ENCODE results near the gene LIN37.

Gene LIN37, protein sequence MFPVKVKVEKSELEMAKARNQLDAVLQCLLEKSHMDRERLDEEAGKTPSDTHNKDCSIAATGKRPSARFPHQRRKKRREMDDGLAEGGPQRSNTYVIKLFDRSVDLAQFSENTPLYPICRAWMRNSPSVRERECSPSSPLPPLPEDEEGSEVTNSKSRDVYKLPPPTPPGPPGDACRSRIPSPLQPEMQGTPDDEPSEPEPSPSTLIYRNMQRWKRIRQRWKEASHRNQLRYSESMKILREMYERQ

DNA sequence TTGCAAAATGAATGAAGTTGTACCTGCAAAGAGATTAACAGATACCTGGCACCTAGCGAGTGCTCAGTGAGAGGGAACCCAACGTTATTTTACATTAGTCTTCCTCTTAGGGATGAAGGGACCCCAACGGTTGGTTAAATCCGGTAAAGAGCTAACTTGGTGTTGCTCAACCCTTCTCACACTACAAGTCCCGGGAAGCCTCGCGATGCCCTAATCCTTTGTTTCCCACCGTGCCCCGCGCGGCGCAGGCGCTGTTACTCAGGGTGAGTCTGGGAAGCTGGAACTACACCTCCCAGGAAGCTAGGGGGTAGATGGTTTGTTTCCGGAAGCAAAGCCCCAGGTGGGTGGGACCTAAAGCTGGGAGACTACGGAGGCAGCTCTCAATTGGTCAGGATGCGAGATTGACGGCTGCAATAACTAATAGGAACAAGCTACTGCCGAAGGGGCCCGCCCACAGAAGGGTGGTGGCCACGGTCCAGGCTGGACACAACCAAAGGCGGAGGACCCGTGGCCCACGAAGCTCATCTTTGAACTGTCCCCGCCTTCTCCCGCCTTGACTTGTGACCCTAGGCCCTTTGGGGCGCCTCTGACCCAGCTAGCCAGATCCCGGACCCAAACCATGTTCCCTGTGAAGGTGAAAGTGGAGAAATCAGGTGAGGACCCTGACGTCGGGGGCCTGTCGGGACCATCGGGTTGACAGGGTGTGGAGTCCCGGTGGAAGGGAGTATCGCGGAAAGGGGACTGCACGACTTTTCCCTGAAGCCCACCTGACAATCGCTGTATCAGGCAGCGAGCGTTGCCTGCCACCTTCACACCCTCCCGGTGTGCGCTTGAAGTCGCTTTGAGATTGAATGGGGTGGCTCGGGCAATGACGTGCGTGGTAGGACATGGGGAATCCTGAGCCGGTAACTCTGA lies at the start of gene LIN37:
Gene LIN37, plus strand, starts transcription at position 471 of the 915 bp plus-strand sequence. Its CDS starts 149 bp downstream, at position 620.
- peak; percentile 98 for DNase-seq

DNA sequence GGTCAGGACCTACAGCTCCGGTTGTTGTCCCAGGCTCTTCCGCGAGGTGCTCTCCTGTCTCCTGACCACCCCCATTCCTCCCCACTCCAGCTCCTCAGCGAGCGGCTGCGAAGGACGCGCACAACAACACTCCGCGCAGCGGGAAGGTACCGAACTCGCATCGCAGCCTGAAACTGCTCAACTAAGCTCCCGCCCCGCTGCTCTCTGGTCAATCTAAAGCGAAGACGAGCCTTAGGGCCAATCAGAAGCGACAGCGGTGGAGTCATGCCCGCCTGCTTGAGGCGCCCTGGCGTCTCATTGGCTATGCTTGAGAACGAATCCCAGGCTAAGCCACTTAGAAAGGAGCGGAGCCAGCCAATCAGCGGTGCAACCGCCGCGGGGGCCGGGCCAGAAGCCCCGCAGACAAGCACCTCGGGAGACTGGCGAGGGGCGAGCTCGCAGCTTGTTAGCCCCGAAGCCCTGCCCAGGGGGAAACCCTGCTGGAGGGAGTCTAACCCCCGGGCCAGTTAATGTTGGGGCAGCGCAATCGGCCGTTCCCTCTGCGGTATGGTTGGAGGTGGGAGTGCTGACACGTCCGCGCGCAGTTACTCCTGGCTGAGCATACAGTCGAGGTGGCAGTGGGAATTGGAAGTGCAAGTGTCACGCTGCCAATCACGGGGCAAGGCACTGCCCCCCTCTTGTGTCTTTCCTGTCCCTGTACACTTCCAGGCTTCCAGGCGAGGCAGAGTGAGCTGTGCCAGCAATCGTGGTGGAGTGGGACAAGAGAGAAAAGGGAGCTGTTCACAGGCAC lies 46.0 kb upstream of the LIN37 start:
- DNase-seq: peak; percentile 99

DNA sequence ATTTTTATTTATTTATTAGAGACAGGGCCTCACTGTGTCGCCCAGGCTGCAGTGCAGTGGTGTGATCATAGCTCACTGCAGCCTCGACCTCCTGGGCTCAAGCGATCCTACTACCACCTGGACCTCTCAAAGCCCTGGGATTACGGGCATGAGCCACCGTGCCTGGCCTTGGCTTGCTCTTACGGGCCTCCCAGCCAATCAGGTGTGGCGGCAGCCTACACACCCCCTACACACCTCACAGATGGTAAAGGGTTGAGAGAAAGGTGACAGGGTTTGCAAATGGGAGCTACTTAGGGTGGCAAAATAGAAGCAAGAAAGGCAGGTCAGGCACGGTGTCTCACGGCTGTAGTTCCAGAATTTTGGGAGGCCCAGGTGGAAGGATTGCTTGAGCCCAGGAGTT lies 45.0 kb upstream of the LIN37 start:
- DNase-seq: peak; percentile 17

DNA sequence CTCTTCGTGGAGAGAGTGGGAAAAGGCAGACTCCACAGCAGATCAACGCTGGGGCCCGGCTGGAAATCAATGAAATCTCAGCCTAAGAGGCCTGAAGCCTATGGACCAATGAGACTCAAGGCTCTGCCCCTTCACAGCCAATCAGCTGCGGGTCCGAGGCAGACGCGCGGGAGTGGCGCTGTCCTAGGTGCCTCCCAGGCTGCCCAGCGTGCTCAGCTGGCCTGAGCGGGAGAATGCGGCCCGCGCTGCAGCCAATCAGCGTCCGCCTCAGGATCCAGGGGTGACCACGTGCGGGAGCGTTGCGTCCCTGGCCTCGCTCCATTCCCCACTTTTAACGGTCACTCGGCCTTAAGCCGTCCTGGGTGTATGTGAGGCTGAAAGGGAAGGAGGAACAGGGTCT lies 44.2 kb upstream of the LIN37 start, which contains the start of gene ZBTB32:
Gene ZBTB32, plus strand, starts transcription at position 341 of the 400 bp plus-strand sequence. CDS start 10,069 bp downstream, outside the sequence.
- DNase-seq: no peak

DNA sequence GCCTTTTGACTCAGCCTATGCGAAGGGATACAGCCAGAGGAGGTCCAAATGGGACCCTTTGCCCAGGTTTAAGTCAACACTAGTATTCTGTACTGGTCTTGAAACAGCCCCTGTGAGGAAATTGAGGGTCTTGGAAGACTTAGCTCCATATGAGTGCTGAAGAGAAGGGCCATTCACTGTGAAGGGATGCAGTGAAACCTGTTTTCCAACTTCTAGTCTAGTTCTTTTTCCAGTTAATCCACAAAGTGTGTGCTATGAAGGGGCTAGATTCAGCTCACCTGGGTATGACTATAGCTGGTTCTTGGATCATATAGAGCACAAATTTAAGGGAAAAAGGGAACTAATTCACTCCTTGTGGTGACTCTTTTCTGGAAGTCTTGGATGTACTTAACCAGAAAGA lies 40.0 kb upstream of the LIN37 start:
- no peak for DNase-seq

DNA sequence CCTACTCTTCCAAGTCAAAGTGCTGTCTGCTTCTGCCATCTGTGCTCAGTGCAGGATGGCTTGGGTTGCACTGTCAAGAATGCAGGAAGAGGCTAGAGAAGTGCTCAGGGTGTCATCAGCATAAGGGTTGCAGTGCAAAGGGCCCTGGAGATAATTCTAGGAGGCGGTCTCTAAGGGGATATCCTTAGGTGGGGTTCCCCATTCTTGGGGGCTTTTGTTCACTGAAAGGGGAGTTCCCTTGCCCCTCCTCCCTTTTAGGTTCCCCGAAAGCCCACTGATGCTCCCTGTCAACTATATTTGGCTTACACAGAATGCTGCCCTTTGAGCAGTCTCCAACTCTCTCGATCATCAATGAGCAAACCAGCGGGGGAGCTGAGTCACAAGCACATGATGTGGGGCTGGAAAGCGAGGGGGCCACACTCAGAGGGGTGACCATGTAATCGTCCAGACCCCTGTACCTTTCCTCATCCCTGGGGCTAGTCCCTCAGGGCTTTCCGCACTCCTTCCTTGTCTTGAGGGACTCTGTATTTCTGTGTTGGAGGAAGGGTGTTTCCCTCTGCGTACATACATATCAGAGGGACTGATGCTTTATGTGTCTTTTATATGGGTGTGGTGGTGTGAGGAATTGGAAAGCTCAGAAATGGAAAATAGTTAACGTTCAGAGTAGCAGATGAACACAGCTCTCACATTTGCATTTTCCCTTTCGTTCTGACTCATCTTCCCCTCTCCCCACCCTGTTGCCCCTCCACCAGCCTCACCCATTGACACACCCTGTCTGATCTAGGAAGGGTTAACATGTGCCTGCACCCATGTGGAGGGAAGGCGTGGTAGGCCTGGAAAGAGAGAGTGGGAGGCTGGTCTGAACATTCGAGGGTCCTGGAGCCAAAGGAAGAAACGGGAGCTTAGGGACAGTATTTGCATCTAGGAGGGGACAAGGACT lies 37.3 kb upstream of the LIN37 start:
- DNase-seq: peak; percentile 9

DNA sequence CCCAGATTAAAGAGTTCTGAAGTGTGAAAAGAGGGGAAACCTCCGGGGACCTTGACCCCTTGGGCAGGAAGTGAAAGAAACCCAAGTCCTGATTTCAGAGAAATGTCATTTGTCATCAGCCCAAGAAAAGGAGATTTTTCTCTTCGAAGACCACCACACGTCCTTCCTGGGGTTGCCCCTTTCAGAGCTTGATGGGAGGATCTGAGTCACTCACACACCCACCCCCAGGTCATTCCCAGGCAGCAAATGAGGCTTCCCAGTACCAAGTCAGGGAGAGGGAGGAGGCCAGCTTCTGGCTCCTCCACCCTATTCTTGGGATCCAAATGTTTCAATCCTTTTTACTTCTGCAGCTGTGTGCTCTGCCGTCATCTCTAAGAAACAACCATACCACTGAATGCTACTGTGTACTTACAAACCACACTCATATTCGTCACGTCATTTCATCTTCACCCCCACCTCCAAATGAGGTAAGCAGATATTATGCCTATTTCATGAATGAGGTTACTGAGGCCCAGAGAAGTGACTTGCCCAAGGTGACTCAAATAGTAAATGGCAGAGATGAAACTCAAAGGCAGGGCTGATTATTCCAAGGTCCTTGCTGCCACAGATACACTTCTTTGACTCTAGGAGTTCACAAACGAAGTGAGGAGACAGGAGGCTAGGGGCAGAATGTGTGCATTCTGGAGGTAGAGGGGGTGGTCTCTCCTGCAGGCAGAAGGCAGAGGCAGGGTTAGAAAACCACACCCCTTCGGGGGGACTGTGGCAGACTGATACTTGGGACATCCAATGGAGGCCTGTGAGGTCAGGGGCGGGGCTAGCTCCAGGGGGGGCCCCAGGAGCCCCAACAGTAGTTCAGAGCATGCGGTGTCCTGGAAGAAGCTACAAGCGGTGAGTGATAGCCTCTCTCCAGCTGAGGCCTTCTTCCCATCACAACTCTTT lies 35.5 kb upstream of the LIN37 start:
- no peak for DNase-seq

DNA sequence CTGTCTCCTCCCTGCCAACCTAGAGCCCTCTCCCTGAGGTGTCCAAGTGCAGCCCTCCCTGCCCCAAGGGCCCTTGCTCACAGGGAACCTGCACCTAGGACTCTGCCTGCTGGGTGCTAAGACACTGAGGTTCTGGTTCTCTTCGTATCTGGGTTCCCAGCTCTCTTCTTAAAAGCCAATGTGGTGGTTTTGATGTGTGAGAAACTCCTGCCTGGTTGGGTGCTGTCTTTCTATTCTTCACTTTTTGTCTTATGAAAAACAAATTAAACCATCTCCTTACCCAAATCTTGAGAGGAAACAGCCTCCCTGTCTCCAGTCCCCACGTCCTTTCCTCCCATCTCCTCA lies 34.9 kb upstream of the LIN37 start:
- no peak for DNase-seq

DNA sequence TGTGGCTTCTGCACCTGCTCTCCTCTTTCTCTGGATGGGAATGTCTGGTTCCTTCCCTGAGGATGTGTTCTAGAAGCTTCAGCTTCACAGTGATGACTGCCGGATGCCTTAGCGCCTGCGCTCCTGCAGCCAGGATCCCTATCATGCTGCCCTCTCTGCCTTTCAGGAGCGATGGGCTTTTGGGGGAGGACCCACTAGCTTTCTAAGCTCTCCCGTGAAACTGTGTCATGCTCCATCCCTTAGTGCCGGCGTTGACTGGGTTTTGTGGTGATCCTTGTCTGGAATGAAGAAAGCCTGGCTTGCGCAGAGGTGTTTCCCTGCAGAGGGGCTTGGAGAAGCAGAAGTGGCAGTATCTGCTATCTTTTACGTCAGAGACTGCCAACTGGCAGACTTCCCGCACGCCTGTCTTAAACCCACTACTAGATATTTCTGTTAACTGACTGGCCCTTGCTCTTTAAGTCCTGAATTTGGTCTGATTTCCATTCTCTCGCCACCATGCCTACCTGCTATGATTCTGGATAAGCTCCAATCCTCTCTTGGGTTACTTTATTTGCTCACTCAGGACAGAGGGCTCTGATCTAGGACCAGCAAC lies 34.4 kb upstream of the LIN37 start:
- no peak for DNase-seq

DNA sequence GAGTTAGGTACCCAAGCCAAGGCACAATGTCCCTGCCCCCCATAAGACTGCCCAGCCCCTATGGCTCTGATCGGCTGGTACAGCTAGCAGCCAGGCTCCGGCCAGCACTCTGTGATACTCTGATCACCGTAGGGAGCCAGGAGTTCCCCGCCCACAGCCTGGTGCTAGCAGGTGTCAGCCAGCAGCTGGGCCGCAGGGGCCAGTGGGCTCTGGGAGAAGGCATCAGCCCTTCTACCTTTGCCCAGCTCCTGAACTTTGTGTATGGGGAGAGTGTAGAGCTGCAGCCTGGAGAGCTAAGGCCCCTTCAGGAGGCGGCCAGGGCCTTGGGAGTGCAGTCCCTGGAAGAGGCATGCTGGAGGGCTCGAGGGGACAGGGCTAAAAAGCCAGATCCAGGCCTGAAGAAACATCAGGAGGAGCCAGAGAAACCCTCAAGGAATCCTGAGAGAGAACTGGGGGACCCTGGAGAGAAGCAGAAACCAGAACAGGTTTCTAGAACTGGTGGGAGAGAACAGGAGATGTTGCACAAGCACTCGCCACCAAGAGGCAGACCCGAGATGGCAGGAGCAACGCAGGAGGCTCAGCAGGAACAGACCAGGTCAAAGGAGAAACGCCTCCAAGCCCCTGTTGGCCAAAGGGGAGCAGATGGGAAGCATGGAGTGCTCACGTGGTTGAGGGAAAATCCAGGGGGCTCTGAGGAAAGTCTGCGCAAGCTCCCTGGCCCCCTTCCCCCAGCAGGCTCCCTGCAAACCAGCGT lies 33.6 kb upstream of the LIN37 start:
- DNase-seq: no peak

DNA sequence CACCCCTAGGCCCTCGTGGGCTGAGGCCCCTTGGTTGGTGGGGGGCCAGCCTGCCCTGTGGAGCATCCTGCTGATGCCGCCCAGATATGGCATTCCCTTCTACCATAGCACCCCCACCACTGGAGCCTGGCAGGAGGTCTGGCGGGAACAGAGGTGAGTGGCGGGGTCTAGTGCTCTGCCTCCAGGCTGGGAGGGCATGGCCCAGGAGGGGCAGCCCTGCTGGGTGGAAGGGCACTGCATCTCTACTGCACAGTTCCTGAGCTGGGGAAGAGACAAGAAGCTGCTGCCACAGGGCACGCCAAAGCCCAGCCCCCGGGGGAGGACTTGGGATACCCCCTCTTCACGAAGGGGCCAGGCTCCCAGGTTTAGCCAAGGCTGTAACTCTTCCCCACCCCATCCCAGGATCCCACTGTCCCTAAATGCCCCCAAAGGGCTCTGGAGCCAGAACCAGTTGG lies 33.0 kb upstream of the LIN37 start:
- DNase-seq: no peak

DNA sequence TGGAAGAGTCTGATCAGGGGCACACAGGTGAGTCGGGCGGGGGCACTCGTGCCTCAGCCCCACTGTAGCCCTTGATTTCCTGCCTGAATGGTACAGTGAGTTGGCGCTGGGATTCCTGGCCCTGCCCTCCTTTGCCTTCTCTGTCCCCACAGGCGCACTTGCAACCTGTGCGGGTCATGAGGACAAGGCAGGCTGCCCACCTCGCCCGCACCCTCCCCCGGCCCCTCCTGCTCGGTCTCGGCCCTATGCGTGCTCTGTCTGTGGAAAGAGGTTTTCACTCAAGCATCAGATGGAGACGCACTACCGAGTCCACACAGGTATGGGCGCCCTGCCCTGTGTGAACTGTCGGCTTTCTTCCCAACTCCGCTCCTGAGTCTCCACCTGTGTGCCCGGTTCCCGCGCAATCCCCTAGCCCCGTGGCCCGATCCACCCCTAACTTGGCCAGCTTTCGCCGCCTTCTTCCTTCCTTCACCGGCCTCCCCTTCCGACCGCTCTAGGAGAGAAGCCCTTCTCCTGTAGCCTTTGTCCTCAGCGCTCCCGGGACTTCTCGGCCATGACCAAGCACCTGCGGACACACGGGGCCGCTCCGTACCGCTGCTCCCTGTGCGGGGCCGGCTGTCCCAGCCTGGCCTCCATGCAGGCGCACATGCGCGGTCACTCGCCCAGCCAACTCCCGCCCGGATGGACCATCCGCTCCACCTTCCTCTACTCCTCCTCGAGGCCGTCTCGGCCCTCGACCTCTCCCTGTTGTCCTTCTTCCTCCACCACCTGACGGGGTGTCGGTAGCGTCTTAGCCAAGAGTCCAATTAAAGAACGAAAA lies 32.2 kb upstream of the LIN37 start:
- peak; percentile 37 for DNase-seq

DNA sequence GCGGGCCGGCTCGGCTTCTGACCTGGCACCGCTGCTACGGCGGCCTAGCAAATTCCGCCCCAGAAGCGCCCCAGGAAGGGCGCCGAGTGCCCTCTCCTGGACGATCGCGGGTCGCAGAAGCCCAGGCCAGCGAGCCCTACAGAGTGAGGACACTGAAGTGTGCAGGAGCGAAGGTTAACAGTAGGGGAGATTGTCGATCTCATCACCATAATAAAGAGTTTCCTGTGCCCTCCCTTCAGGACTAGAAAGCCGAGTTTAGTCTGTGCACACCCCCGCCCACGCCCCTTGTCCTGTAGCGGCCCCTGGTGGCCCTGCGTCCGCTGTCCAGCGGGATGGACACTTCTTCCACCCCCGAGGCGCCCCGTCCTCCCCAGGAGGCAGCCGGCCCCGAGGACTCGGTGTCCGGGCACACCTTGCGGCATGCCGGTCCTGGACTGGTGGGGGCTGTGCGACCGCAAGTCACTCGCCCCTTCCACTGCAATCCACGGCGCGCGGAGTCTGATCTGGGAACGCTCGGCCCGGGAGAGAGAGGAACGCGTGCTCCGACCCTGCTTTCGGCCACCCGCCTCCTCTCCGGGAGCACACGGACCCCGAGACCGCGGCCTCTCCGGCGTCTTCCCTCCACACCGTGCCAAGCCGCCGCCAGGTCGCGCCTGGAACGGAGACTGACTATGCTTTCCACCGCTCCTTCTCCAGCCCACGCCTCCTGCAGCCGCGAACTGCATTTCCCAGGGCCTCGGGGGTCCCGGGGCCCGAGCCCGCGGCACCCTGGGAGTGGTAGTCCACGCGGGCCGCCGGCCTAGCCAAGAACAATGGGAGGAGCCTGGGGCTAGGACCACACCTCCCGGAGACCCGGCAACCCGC lies 31.3 kb upstream of the LIN37 start:
- peak; percentile 97 for DNase-seq

DNA sequence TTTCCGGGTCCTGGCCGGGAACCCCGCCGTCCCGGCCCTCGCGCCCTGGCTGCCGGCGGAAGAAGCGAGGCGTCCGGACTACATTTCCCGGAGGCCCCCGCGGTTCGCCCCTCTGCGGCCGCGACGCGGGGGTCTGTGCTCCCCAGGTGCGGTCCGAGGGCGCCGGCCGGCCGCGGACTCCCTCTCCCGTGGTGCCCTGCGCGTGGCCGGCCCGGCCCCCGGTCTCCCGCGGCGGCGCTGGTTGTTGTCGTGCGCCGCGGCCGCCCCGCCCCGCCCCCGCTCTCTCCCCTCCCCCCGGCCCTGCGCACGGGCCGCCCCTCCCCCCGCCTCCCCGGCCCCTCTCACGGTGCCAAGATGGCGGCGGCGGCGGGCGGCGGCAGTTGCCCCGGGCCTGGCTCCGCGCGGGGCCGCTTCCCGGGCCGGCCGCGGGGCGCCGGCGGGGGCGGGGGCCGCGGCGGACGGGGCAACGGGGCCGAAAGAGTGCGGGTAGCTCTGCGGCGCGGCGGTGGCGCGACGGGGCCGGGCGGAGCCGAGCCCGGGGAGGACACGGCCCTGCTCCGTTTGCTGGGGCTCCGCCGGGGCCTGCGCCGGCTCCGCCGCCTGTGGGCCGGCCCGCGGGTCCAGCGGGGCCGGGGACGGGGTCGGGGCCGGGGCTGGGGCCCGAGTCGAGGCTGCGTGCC lies 30.6 kb upstream of the LIN37 start, which contains the start of gene KMT2B:
Gene KMT2B, plus strand, starts transcription at position 339 of the 680 bp plus-strand sequence. Its CDS starts 16 bp downstream, at position 355.
- no peak for DNase-seq

DNA sequence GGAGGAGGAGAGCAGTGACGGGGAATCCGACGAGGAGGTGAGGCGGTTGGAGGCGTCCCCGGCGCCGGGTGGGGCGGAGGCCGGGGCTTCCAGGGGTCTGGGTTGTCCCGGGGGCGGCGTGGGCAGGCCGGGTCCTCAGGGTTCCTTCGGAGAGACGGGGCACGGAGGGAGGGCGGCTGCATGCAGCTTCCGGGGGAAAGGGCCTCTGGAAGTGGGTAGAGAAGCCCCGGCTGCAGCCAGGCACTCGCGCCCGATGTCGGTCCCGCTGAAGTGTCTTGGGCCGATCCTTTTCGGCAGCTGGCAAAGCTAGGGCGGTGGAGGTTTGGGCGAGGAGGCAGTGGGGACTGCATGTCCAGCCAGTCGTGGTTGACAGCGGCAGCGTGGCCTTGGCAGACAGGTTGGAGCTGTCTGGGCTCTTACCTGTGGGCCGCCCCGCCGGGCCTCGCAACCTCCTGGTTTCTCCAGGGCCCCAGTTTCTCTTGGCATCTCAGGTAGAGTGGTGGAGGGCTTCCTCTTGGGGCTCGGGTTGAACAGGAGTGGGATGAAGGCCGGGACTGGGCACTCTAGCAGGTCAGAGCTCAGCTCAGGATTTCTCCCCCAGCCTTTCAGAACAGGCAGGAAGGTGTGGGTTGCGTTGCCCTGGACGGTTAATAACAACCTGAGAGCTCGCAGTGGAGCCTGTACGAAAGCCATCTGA lies 29.9 kb upstream of the LIN37 start:
- no peak for DNase-seq

DNA sequence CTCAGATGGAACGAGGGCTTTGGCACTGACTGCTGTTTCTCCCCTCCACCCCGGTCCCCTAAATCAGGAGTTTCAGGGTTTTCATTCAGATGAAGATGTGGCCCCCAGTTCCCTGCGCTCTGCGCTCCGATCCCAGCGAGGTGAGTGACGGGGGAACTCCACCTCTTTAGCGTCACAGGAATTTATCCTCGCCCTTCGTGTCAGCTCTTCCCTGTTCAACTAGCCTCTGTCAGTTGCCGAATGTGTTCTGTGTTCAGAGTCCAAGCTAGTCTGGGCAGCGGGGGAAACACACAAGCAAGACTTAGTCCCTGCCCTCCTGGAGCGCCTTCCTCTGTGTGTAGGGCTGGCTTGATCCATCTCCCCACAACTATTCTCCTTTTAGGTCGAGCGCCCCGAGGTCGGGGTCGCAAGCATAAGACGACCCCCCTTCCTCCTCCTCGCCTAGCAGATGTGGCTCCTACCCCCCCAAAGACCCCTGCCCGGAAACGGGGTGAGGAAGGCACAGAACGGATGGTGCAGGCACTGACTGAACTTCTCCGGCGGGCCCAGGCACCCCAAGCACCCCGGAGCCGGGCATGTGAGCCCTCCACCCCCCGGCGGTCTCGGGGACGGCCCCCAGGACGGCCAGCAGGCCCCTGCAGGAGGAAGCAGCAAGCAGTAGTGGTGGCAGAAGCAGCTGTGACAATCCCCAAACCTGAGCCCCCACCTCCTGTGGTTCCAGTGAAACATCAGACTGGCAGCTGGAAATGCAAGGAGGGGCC lies 28.8 kb upstream of the LIN37 start:
- no peak for DNase-seq
